GM13976 (cell line): Measurements from ENCODE around the gene CLSTN2.

Experiments
- DNase-seq: peaks from one replicate; pipeline ENCODE4 v3.0.0; 2012; ENCODE audit warnings: low spot score
- CTCF ChIP-seq: IDR thresholded peaks from 2 replicates; pipeline ENCODE4 v1.5.1; 2012; ENCODE audit warnings: borderline replicate concordance, mild to moderate bottlenecking; ENCODE audit not compliant: insufficient read depth; ENCODE audit errors: extremely low read depth, missing control alignments, control extremely low read depth
- in situ Hi-C: fragments of 300-500 bp; cut with MboI; formaldehyde crosslinking; loops from one replicate; pipeline ENCODE4 v1.12.0; 2022; ENCODE audit warnings: low sequenced_read_pairs, mixed read lengths, inconsistent platforms; ENCODE audit not compliant: unreplicated experiment

Gene CLSTN2

GRCh38 chr3:140468407-140468806 lies 533.4 kb downstream of the CLSTN2 start:
- no peak for DNase-seq
- in situ Hi-C loops: no loop called here
- TF ChIP-seq CTCF: no peak

- in situ Hi-C loops: no loop called here
- no peak for DNase-seq
- TF ChIP-seq CTCF: no peak
Measured at GRCh38 chr3:140469491-140469890, 534.5 kb downstream of the CLSTN2 start.

- in situ Hi-C loops: no loop called here
- DNase-seq: no peak
- TF ChIP-seq CTCF: no peak
Measured at GRCh38 chr3:140470211-140470610, 535.2 kb downstream of the CLSTN2 start.

GRCh38 chr3:140470962-140471361 lies 536.0 kb downstream of the CLSTN2 start:
- DNase-seq: no peak
- in situ Hi-C loops: no loop called here
- TF ChIP-seq CTCF: no peak

- DNase-seq: no peak
- no peak for TF ChIP-seq CTCF
- in situ Hi-C loops: no loop called here
Measured at GRCh38 chr3:140472306-140473020, 537.5 kb downstream of the CLSTN2 start.

GRCh38 chr3:140487566-140487965 lies 552.6 kb downstream of the CLSTN2 start:
- in situ Hi-C loops: no loop called here

More at GRCh38 chr3:140487566-140487965, 552.6 kb downstream of the CLSTN2 start:
- no peak for TF ChIP-seq CTCF
- no peak for DNase-seq
